ENCODE data around the gene TUBA1A.

DNA sequence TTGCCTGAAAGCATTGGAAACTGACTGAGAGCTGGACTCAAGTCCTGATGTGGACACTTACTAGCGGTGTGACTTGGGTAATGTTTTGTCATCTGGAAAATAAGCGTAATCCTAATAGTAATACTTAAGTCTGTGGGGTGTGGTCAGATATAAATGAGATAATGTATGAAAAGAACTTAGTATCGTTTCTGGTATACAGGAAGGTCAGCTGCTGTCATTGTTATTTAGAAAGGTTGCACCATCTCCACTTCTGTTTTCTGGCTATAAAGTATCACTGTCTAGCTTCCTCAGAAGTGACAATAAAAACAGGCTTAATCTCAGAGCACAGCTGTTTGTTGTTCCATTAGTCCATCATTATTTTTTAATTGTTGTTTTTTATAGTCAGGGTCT is 41.9 kb upstream of the TUBA1A start:
- TF ChIP-seq, protein P1, sequence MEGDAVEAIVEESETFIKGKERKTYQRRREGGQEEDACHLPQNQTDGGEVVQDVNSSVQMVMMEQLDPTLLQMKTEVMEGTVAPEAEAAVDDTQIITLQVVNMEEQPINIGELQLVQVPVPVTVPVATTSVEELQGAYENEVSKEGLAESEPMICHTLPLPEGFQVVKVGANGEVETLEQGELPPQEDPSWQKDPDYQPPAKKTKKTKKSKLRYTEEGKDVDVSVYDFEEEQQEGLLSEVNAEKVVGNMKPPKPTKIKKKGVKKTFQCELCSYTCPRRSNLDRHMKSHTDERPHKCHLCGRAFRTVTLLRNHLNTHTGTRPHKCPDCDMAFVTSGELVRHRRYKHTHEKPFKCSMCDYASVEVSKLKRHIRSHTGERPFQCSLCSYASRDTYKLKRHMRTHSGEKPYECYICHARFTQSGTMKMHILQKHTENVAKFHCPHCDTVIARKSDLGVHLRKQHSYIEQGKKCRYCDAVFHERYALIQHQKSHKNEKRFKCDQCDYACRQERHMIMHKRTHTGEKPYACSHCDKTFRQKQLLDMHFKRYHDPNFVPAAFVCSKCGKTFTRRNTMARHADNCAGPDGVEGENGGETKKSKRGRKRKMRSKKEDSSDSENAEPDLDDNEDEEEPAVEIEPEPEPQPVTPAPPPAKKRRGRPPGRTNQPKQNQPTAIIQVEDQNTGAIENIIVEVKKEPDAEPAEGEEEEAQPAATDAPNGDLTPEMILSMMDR (IDR thresholded peaks at IDR 0.05), result no peak
- TF ChIP-seq POLR2A (IDR thresholded peaks at IDR 0.05), result no peak
